Mesenchymal stem cell (in vitro differentiated cells and primary cell): ENCODE measurements around the gene NAV2.

Source experiments
- DNase-seq: peaks from one replicate; pipeline ENCODE4 v3.0.0-alpha.2; 2013
- H2AFZ ChIP-seq: one replicate; pipeline ENCODE4 v1.6.1; 2013; ENCODE audit warnings: low read depth, mild to moderate bottlenecking, control low read depth, inconsistent platforms, low read length, moderate library complexity
- H2AK5ac ChIP-seq: 2 replicates; pipeline ENCODE4 v1.6.1; 2013; ENCODE audit warnings: low read length, moderate library complexity, mild to moderate bottlenecking, inconsistent platforms; ENCODE audit not compliant: severe bottlenecking
- H2BK120ac ChIP-seq: one replicate; pipeline ENCODE4 v1.6.1; 2013; ENCODE audit warnings: low read depth, mild to moderate bottlenecking, inconsistent platforms, low read length, moderate library complexity
- H2BK12ac ChIP-seq, 2 experiments: one replicate each; pipeline ENCODE4 v1.6.1; 2013; ENCODE audit warnings: inconsistent platforms in 2 of 2, low read length in 2 of 2, mild to moderate bottlenecking in 2 of 2, moderate library complexity in 2 of 2, control low read depth in 1 of 2
- H2BK15ac ChIP-seq: one replicate; pipeline ENCODE4 v1.6.1; 2013; ENCODE audit warnings: mild to moderate bottlenecking, low read depth, inconsistent platforms; ENCODE audit not compliant: poor library complexity, severe bottlenecking
- H2BK5ac ChIP-seq: 2 replicates; pipeline ENCODE4 v1.6.1; 2013; ENCODE audit warnings: low read depth, mild to moderate bottlenecking, low read length, control low read depth, inconsistent platforms; ENCODE audit not compliant: poor library complexity, severe bottlenecking
- H3K14ac ChIP-seq, 2 experiments: one replicate each; pipeline ENCODE4 v1.6.1; 2013; ENCODE audit warnings: inconsistent platforms in 2 of 2, low read length in 2 of 2, control low read depth in 1 of 2, mild to moderate bottlenecking in 1 of 2, moderate library complexity in 1 of 2
- H3K18ac ChIP-seq, 2 experiments: one replicate each; pipeline ENCODE4 v1.6.1; 2013; ENCODE audit warnings: inconsistent platforms in 2 of 2, low read length in 2 of 2, control low read depth in 1 of 2, low read depth in 1 of 2, mild to moderate bottlenecking in 1 of 2
- H3K23ac ChIP-seq, 2 experiments: one replicate each; pipeline ENCODE4 v1.6.1; 2013; ENCODE audit warnings: inconsistent platforms in 2 of 2, low read length in 2 of 2, mild to moderate bottlenecking in 2 of 2, moderate library complexity in 2 of 2, control low read depth in 1 of 2
- H3K27ac ChIP-seq: 2 replicates; pipeline ENCODE4 v1.5.1; 2013; ENCODE audit warnings: mild to moderate bottlenecking, moderate library complexity, low read length, control low read depth, inconsistent platforms; ENCODE audit not compliant: poor library complexity, severe bottlenecking
- H3K27me3 ChIP-seq, 2 experiments: 2 replicates each; pipeline versions ENCODE4 v1.6.1 to v1.7.0; 2013; ENCODE audit warnings: low read length in 2 of 2, mild to moderate bottlenecking in 2 of 2, moderate library complexity in 2 of 2, control low read depth in 1 of 2, inconsistent platforms in 1 of 2; ENCODE audit not compliant: control insufficient read depth in 1 of 2, insufficient read depth in 1 of 2
- H3K36me3 ChIP-seq, 2 experiments: 2 replicates each; pipeline versions ENCODE4 v1.6.1 to v1.7.0; 2013; ENCODE audit warnings: low read length in 2 of 2, control low read depth in 1 of 2, inconsistent platforms in 1 of 2, low read depth in 1 of 2, mild to moderate bottlenecking in 1 of 2; ENCODE audit not compliant: insufficient read depth in 2 of 2, control insufficient read depth in 1 of 2
- H3K4ac ChIP-seq, 2 experiments: one replicate each; pipeline ENCODE4 v1.6.1; 2013; ENCODE audit warnings: inconsistent platforms in 2 of 2, low read length in 2 of 2, mild to moderate bottlenecking in 2 of 2, moderate library complexity in 2 of 2, control low read depth in 1 of 2, low read depth in 1 of 2
- H3K4me1 ChIP-seq: 2 replicates; pipeline ENCODE4 v1.6.1; 2013; ENCODE audit warnings: low read depth, low read length, control low read depth; ENCODE audit not compliant: control insufficient read depth, insufficient read depth
- H3K4me2 ChIP-seq: 2 replicates; pipeline ENCODE4 v1.6.1; 2013; ENCODE audit warnings: low read length, mild to moderate bottlenecking, inconsistent platforms; ENCODE audit not compliant: poor library complexity, severe bottlenecking
- H3K4me3 ChIP-seq, 2 experiments: 2 replicates each; pipeline versions ENCODE4 v1.5.1 to v1.7.0; 2013; ENCODE audit warnings: low read length in 2 of 2, mild to moderate bottlenecking in 2 of 2, control low read depth in 1 of 2, low read depth in 1 of 2; ENCODE audit not compliant: insufficient read depth in 1 of 2
- H3K79me1 ChIP-seq: replicated peaks from 2 replicates; pipeline ENCODE4 v1.6.1; 2013; ENCODE audit warnings: mild to moderate bottlenecking, control low read depth, low read length, inconsistent platforms; ENCODE audit not compliant: poor library complexity, severe bottlenecking
- H3K9ac ChIP-seq: 2 replicates; pipeline ENCODE4 v1.7.0; 2013; ENCODE audit warnings: mild to moderate bottlenecking, low read length, moderate library complexity
- H3K9me3 ChIP-seq: 2 replicates; pipeline ENCODE4 v1.7.0; 2013; ENCODE audit warnings: mild to moderate bottlenecking, low read length; ENCODE audit not compliant: control insufficient read depth
- H4K8ac ChIP-seq: one replicate; pipeline ENCODE4 v1.6.1; 2013; ENCODE audit warnings: inconsistent platforms, mild to moderate bottlenecking, low read length, moderate library complexity
- H4K91ac ChIP-seq: one replicate; pipeline ENCODE4 v1.6.1; 2013; ENCODE audit warnings: mild to moderate bottlenecking, low read length, inconsistent platforms
- WGBS: methylation state at CpG from one replicate; pipeline ENCODE4 v1.1.7; 2013; ENCODE audit warnings: mixed read lengths; 5-methylcytosine and 5-hydroxymethylcytosine counted together

Gene NAV2

GRCh38 chr11:20056109-20056949 is 343.7 kb downstream of the NAV2 start:
- no peak for DNase-seq
- 99% methylated on average over 7 of the region's 8 CpGs for WGBS

GRCh38 chr11:20056950-20057943 is 344.6 kb downstream of the NAV2 start:
- no peak overlapping the region for H3K23ac ChIP-seq
- no peak overlapping the region for H4K8ac ChIP-seq
- no peak overlapping the region for H3K18ac ChIP-seq
- WGBS: 82% methylated on average over 8 of the region's 8 CpGs
- H3K79me1 ChIP-seq: no peaks in the 10 kb centered on the region
- H3K4me1 ChIP-seq: peaks cover 1% of the 10 kb centered on the region
- H3K14ac ChIP-seq: no peak overlapping the region
- no peaks in the 10 kb centered on the region for H3K9me3 ChIP-seq
- no peak overlapping the region for H2BK5ac ChIP-seq
- no peaks in the 10 kb centered on the region for H3K27me3 ChIP-seq
- no peak overlapping the region for H2BK120ac ChIP-seq
- H2BK12ac ChIP-seq: no peak overlapping the region
- H2AFZ ChIP-seq: no peak overlapping the region
- no peak overlapping the region for H3K4me3 ChIP-seq
- no peak overlapping the region for H4K91ac ChIP-seq
- no peak overlapping the region for H2BK15ac ChIP-seq
- no peak for DNase-seq
- H3K27ac ChIP-seq: no peak overlapping the region
- no peak overlapping the region for H3K4me2 ChIP-seq
- H3K36me3 ChIP-seq: peaks cover 9 to 97% of the 10 kb centered on the region in 2 experiments
- no peak overlapping the region for H2AK5ac ChIP-seq
- H3K4ac ChIP-seq: no peak overlapping the region
- no peak overlapping the region for H3K9ac ChIP-seq

More at GRCh38 chr11:20056109-20056949, 343.7 kb downstream of the NAV2 start:
- no peak overlapping the region for H3K27ac ChIP-seq
- no peak overlapping the region for H2BK5ac ChIP-seq
- no peak overlapping the region for H2AFZ ChIP-seq
- no peak overlapping the region for H4K8ac ChIP-seq
- H2BK12ac ChIP-seq: no peak overlapping the region
- no peaks in the 10 kb centered on the region for H3K79me1 ChIP-seq
- no peaks in the 10 kb centered on the region for H3K9me3 ChIP-seq
- H4K91ac ChIP-seq: no peak overlapping the region
- no peak overlapping the region for H2BK15ac ChIP-seq
- peaks cover 1% of the 10 kb centered on the region for H3K4me1 ChIP-seq
- no peaks in the 10 kb centered on the region for H3K27me3 ChIP-seq
- H3K23ac ChIP-seq: no peak overlapping the region
- H3K4me3 ChIP-seq: no peak overlapping the region
- H3K18ac ChIP-seq: no peak overlapping the region
- H3K36me3 ChIP-seq: peaks cover 9 to 97% of the 10 kb centered on the region in 2 experiments
- no peak overlapping the region for H3K14ac ChIP-seq
- no peak overlapping the region for H2AK5ac ChIP-seq
- no peak overlapping the region for H3K4ac ChIP-seq
- no peak overlapping the region for H3K4me2 ChIP-seq
- no peak overlapping the region for H3K9ac ChIP-seq
- H2BK120ac ChIP-seq: no peak overlapping the region

GRCh38 chr11:20058749-20059458 is 346.3 kb downstream of the NAV2 start:
- Histone ChIP-seq H3K36me3 (peaks cover 9 to 93% of the 10 kb centered on the region in 2 experiments), H3K4me1 (peaks cover 1% of the 10 kb centered on the region), H2AK5ac (no peak overlapping the region), H3K18ac (no peak overlapping the region), H3K79me1 (no peaks in the 10 kb centered on the region), H2BK120ac (no peak overlapping the region), H2BK15ac (no peak overlapping the region), H4K91ac (no peak overlapping the region), H3K14ac (no peak overlapping the region), H3K4me2 (no peak overlapping the region), H3K27me3 (no peaks in the 10 kb centered on the region), H2BK12ac (no peak overlapping the region), H2AFZ (no peak overlapping the region), H3K27ac (no peak overlapping the region), H3K9me3 (no peaks in the 10 kb centered on the region), H3K4ac (no peak overlapping the region), H4K8ac (no peak overlapping the region), H3K4me3 (no peak overlapping the region), H2BK5ac (no peak overlapping the region), H3K9ac (no peak overlapping the region), H3K23ac (no peak overlapping the region)
- DNase-seq: no peak
- 81% methylated on average over 3 of the region's 3 CpGs for WGBS
